GM12892 (cell line): ENCODE measurements around the gene HOXA11.

Experiments
- POLR2A ChIP-seq: IDR thresholded peaks from 2 replicates; pipeline ENCODE4 v1.6.1; 2011; ENCODE audit warnings: low read depth, low read length, control low read depth
- POLR2AphosphoS5 ChIP-seq: IDR thresholded peaks from 2 replicates; pipeline ENCODE4 v1.6.1; 2011; ENCODE audit warnings: low read depth, low read length, control low read depth

- no peak for TF ChIP-seq POLR2A
- TF ChIP-seq POLR2AphosphoS5: no peak
Measured at GRCh38 chr7:27221201-27221797, 36.3 kb upstream of the HOXA11 start.
